ENCODE results near the gene SLC30A3. TPM values are rescaled to one million over a fixed set of nuclear protein-coding genes. Genes with fewer than 3 reads are reported as not detected.

The SLC30A3 gene
- total RNA-seq, 1 donor from 2014 or later = 0.08 TPM

DNA sequence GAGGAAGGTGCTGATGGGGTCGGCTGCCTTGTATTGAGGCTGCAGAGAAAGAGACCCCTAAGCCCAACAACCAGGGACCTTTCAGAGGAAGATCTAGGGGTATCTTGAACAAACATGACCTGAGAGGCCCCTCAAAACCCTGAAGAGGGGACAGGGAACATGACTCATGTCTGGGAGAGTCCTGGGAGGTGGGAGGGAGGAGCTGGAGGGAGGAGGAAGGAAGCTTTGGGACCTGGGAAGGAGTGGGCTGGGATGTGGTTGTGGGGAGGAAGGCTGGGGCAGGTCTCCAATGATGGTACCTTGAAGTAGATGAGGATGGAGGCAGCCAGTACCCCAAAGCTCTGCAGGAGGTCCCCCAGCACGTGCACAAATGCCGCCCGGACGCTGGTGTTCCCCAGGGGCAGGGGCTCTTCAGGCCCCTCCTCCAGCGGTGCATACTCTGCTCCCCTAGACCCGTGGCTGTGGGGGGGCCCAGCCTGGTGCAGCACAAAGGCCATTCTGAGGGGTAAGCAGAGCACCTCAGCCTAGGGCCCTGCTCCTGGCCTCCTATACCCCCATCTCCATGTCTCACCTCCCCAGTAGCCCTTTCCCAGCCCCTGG is 5.9 kb downstream of the SLC30A3 start:
- TF ChIP-seq, protein P1, sequence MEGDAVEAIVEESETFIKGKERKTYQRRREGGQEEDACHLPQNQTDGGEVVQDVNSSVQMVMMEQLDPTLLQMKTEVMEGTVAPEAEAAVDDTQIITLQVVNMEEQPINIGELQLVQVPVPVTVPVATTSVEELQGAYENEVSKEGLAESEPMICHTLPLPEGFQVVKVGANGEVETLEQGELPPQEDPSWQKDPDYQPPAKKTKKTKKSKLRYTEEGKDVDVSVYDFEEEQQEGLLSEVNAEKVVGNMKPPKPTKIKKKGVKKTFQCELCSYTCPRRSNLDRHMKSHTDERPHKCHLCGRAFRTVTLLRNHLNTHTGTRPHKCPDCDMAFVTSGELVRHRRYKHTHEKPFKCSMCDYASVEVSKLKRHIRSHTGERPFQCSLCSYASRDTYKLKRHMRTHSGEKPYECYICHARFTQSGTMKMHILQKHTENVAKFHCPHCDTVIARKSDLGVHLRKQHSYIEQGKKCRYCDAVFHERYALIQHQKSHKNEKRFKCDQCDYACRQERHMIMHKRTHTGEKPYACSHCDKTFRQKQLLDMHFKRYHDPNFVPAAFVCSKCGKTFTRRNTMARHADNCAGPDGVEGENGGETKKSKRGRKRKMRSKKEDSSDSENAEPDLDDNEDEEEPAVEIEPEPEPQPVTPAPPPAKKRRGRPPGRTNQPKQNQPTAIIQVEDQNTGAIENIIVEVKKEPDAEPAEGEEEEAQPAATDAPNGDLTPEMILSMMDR (IDR thresholded peaks at IDR 0.05; ENCODE audit: insufficient read depth, low read length, poor library complexity, severe bottlenecking) = no peak
- H3K27me3 ChIP-seq (ENCODE audit: control insufficient read depth, insufficient read depth, low read length) = peaks cover 58% of the 10 kb centered on the region
- DNase-seq (ENCODE audit: low read depth) = no peak
- H3K36me3 ChIP-seq (ENCODE audit: control insufficient read depth, insufficient read depth, low read length) = no peaks in the 10 kb centered on the region
- H3K4me3 ChIP-seq (ENCODE audit: low read depth, low read length) = no peak overlapping the region

DNA sequence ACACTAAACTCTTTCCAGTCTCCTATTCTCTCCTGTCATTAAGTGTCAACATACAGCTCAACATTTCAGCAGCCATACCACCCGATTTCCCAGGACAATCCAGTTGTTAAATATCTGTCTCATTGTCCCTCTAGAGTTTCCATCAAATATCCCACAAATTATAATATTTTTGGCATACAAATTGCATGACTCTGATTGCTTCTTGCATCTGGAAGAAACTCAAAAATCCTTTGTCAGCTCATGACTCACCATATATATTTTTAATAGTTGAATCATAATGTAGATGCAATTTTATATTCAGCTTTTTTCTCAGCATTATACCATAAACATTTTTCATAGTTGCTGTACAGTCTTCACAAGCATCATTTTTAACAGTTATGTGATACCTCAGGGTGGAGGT is 7.2 kb downstream of the SLC30A3 start:
- no peak for DNase-seq (ENCODE audit: low read depth)
- H3K27me3 ChIP-seq (ENCODE audit: control insufficient read depth, insufficient read depth, low read length) = peaks cover 57% of the 10 kb centered on the region
- TF ChIP-seq, protein P1 (IDR thresholded peaks at IDR 0.05; ENCODE audit: insufficient read depth, low read length, poor library complexity, severe bottlenecking) = no peak
- H3K4me3 ChIP-seq (ENCODE audit: low read depth, low read length) = no peak overlapping the region
- H3K36me3 ChIP-seq (ENCODE audit: control insufficient read depth, insufficient read depth, low read length) = no peaks in the 10 kb centered on the region

DNA sequence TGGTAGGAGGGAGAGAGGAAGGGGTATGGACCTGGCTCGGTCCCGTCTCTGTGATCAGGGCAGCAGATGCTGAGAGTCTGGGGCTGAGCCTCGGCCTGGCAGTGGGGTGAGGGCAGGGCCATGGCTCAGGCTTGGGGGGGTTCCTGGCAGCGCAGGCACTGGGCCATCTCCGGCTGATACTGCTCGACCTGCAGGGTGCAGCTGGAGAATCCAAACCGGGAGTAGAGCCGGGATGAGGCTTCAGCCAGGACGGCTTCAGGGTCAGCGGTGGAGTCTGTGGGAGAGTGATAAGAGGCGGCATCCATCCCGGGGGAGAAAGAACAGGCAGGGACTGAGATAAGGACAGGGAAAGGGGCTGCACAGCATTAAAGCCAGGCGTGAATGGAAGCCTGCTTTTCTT is 7.7 kb downstream of the SLC30A3 start:
- no peak for DNase-seq (ENCODE audit: low read depth)
- Histone ChIP-seq H3K36me3 (ENCODE audit: control insufficient read depth, insufficient read depth, low read length) (no peaks in the 10 kb centered on the region), H3K4me3 (ENCODE audit: low read depth, low read length) (no peak overlapping the region), H3K27me3 (ENCODE audit: control insufficient read depth, insufficient read depth, low read length) (peaks cover 57% of the 10 kb centered on the region)
- TF ChIP-seq, protein P1 (IDR thresholded peaks at IDR 0.05; ENCODE audit: insufficient read depth, low read length, poor library complexity, severe bottlenecking) = no peak

DNA sequence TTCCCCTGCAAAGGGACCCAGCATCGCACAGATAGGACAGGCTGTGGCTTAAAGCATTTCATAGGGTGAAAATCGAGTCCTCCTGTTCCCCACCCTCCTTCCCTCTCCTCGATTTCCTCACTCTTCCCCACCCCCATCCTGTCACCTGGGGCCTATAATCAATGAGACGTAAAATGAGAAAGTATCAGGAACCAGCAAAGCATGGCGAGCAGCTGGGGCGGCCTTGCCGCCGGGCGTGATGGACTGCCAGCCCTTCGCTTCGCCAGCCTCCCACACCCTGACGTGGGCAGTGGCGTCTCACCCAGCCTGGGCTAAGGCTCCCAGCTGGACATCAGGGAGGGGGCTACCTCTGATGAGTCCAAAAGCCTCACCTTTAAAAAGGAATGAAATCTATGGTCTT is 11.1 kb downstream of the SLC30A3 start:
- TF ChIP-seq, protein P1 (IDR thresholded peaks at IDR 0.05; ENCODE audit: insufficient read depth, low read length, poor library complexity, severe bottlenecking) = no peak
- H3K27me3 ChIP-seq (ENCODE audit: control insufficient read depth, insufficient read depth, low read length) = peaks cover 42% of the 10 kb centered on the region
- no peaks in the 10 kb centered on the region for H3K36me3 ChIP-seq (ENCODE audit: control insufficient read depth, insufficient read depth, low read length)
- DNase-seq (ENCODE audit: low read depth) = no peak
- H3K4me3 ChIP-seq (ENCODE audit: low read depth, low read length) = no peak overlapping the region

DNA sequence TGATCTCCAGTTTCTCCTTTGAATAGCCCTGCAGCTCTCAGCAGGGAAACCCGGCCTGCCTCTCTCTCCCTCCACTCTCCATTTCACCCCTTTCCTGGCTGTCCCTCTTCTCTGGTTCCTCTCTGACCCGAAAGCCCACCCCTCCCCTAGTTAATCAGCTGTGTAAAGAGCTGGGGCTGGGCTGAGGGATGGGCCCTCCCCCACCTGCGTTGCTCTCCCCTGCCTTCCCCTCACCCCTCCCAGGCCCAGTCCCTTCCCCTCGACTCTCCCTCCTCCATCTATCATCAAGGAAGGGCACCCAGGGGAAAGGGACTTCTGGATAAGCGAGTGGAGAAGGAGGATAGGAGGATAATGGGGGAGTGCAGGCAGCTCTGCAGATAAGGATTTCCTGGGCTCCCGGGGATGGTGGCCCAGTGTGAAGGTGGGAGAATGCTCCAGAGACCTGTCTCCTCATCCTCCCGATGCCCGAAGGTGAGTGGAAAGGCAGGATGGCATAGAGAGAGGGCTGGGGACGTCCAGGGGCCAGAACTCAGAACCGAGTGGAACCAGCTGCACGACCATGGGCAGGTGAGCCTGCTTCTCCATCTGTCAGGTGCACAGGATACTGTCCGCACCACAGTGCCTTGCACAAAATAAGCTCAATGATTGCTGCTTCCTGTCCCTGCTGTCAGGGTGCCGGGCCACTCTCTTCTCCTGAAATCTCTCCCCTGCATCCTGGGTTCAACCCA is 12.0 kb downstream of the SLC30A3 start:
- TF ChIP-seq, protein P1 (IDR thresholded peaks at IDR 0.05; ENCODE audit: insufficient read depth, low read length, poor library complexity, severe bottlenecking) = no peak
- no peaks in the 10 kb centered on the region for H3K36me3 ChIP-seq (ENCODE audit: control insufficient read depth, insufficient read depth, low read length)
- H3K4me3 ChIP-seq (ENCODE audit: low read depth, low read length) = no peak overlapping the region
- H3K27me3 ChIP-seq (ENCODE audit: control insufficient read depth, insufficient read depth, low read length) = peaks cover 37% of the 10 kb centered on the region
- no peak for DNase-seq (ENCODE audit: low read depth)

All from kidney epithelial cell (primary cell).